GM21529 (cell line): ENCODE measurements around the gene E2F3.

Experiments
- ATAC-seq: cut with Tn5 transposase; IDR thresholded peaks from one replicate; pipeline ENCODE4 v1.9.1; 2021; ENCODE audit not compliant: unreplicated experiment

E2F3 gene

DNA sequence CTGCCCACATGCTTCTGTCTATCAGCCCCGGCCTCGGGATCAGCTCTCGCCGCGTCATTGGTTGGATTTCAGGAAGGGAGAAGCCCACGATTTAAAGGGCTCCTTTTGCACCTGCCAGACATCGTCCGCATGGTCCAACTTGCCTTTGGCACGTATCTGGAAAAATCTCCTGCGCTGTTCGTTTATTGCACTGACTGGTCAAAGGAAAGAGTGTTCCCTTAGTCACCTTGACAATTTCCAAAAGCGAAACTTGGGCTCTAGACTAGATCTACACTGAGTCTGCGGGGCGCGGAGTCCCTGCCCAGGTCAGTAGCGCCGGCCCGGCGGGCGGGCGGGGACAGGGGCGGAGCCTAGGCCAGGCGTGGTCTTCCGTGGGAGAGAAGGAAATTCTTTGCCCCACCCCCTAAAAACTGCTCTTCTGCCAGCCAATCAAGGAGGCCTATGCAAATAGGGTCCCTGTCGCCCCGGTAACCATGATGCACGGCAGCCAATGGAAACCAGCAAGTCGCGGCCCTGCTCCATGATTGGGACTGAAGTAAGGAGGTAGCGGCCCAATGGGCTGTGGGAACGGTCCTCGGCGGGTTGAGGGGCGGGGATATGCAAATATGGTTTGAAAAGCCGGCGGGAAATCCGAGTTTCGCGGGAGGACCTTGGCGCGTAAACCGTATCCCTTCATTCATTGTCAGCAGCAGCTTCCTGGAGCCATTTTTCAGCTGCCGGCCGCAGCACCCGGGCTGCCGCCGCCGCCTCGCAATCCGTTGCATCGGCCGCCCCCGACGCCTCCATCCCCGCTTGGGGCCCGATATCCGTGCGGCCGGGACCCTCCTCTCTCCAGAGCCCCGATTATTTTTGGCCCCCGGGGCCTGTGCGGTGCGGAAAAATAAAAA, at the start of gene E2F3:
Gene E2F3, plus strand, starts transcription at position 675 of the 887 bp plus-strand sequence. CDS start 354 bp downstream, outside the sequence.
- ATAC-seq = peak; percentile 85

DNA sequence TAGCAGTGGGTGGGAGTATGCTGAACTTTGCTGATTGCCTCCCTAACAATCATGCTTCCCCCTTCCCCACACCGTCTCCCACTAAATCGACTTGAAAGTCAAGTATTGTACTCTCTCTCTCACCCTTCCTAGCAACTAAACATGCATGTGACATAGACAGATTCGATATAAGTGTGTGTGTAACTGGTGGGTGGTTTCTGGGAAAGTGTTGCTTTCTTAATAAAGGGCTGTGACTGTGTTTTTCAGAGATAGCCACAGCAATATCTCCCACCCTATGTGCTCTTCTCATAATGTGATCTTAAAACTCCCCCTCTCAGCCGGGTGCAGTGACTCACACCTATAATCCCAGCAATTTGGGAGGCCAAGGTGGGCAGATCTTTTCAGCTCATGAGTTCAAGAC, 49.3 kb upstream of the E2F3 start:
- no peak for ATAC-seq

DNA sequence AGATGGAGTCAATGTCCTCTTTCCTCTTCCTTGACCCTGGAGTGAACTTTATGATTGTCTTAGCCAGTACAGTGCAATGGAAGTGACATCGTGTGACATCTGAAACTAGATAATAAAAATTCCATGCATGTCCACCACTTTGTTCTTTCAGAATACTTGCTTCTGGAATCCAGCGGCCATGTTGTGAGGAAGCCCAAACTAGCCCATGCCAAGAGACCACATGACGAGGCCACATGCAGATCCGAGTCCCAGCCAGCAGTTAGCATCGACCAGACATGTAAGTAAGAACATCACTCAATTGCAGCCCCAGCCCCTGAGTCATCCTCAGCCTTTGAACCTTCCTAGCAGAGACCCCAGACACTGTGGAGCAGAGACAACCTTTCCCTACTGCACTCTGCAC, 48.5 kb upstream of the E2F3 start:
- ATAC-seq = no peak

GRCh38 chr6:20354366-20354765, 47.3 kb upstream of the E2F3 start:
- no peak for ATAC-seq

- no peak for ATAC-seq
Observed at GRCh38 chr6:20360471-20361119, 41.1 kb upstream of the E2F3 start.

GRCh38 chr6:20362623-20363022, 39.1 kb upstream of the E2F3 start:
- ATAC-seq = no peak

DNA sequence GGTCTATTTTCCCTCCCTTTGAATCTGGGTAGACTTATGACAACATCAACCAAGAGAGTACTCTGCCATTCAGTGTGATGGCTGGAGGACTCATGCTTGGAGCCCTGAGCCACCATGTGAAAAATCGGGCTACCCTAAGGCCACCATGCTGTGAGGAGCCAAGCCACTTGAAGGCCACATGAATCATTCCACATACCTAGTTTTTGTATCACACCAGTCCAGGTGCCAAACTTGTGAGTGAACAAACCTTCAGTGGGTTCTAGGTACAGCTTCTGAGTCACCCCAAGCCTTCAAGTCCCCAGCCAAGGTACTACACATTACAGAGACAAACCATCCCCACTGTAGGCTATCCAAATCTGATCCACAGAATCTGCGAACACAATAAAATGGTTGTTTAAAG, 37.4 kb upstream of the E2F3 start:
- no peak for ATAC-seq

GRCh38 chr6:20365456-20365855, 36.2 kb upstream of the E2F3 start:
- no peak for ATAC-seq

DNA sequence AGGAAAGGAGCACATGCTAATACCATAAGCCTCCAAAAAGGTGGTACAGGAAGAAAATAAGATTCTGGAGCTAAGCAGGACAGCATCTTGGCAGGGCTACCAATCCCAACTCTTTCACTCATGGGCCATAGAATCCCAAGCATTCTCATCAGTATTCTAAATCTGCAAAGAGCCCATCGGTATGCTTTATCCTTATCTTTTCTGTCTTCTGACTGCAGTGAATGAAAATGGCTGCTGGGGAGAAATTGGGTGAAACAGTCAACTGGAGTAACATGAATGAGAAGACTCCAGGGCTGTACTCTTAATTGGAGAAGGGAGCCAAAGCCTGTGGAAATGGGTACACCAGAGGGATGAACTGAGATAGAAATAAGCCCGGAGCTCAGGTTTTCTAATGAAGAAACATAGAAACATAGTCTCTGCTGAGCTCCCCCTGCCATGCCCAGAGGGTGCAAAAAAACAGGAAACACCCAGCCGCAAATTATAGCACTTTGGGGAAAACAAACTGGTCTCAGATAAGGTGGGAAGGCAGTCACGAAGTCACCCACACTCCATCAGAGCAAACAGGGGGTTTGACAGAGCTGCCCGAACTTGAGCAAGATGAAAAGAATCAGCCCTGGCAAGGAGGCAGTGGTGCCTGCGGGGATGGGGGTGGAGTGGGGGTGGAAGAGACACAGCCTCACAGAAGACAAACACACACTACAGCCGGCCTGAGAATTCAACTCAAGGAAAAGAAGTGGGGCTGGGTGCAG, 35.4 kb upstream of the E2F3 start:
- ATAC-seq = no peak

- no peak for ATAC-seq
Observed at GRCh38 chr6:20367743-20368485, 33.8 kb upstream of the E2F3 start.

- no peak for ATAC-seq
Observed at GRCh38 chr6:20370393-20370792, 31.3 kb upstream of the E2F3 start.

GRCh38 chr6:20370801-20371200, 30.9 kb upstream of the E2F3 start:
- no peak for ATAC-seq

- ATAC-seq = no peak
Observed at GRCh38 chr6:20375436-20375835, 26.2 kb upstream of the E2F3 start.

GRCh38 chr6:20377623-20378265, 23.9 kb upstream of the E2F3 start:
- no peak for ATAC-seq

DNA sequence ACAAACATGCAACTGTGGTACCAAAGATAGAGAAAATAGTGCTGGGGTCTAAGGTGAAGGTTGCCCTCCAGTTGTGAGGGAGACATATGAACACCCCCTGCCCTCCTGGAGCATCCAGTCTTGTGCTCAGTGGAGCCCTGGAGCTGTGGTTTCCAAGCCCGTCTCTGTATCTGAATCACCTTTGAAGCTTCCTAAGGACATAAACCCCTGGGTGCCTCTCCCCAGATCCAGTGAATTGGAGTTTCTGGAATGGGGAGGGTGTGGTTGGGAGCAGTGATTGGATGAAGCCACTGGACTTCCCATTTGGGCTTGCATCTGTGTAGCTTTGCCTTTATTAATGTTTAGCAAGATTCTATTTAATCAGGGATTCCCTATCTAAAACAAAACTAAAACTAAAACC, 22.4 kb upstream of the E2F3 start:
- no peak for ATAC-seq

GRCh38 chr6:20386218-20386617, 15.5 kb upstream of the E2F3 start:
- ATAC-seq = no peak

GRCh38 chr6:20389066-20389465, 12.6 kb upstream of the E2F3 start:
- no peak for ATAC-seq

DNA sequence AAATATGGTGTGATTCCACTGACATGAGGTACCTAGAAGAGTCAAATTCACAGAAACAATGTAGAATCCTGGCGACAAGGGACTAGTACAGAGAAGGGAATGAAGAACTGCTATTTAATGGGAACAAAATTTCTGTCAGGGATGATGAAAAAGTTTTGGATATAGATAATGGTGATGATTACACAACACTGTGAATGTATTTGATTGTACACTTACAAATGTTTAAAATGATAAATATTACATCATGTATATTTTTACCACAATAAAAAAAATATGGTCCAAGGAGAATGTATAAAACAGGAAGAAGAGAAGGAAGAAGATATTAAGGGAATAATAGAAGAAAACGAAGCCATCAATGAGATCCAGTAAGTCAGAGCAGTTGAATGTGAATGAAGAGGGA, 8.4 kb upstream of the E2F3 start:
- ATAC-seq = no peak

DNA sequence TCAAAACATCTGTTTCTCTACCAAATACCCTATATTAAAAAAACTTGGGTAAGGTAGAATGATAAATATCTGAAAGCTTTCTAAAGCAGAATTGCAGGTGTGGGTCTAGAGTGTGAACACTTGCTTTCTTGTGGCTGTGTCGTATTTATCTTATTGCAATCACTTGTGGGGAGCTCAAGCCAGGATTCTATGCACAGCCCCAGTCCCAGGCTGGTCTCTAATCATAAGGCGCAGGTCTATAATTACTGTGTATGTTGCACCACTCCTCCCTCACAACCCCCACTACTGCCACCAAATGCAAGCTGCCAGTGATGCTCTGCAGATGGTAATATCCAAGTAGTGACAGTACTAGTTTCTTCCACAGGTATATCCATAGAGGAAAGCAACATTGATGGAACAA, 2.2 kb upstream of the E2F3 start:
- no peak for ATAC-seq

DNA sequence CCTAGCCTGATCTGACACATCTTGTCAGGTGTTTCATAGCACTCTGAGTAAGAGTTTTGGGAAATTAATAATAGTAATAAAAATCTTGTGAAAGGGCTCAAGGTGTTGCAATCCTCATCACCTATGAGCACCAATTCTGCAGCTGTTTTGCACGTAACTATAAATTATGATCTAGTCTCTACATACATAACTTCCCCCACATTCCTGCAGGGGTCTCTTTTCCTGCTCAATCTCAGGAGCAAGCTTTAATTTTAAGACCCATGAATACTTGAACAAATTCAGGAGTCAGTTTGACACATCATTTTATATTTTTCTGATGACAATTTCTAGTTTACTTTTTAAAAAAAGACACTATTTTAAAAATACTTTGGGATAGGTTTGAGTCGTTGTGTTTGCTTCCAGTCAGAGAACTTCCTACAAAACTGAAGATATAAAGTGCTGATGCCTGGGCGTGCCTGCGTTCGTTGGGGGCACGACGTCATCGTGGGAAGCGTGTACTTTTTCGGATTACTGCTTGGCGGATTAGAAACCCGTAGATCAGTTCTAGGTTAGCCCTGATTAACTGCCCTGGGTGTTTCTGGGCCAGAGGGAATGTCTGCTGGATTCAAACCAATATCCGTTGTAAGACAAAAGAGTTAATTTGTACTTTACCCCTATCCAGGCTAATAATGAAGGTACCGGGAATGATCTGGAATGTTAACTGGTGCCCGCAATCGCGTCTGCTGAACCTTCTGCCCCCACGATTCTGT, 1.0 kb upstream of the E2F3 start:
- ATAC-seq = no peak
